IMR-90 (cell line): ENCODE measurements around the gene FAM89A. TPM values are rescaled to one million over a fixed set of nuclear protein-coding genes. Genes with fewer than 3 reads are reported as not detected.
"Not testable (repeated sequence)": the region's sequence is repeated elsewhere in the genome, so short reads cannot be mapped to it uniquely, and the experiment has no call there.

ENCODE experiments used
- ATAC-seq: fragments of 200-7000 bp; cut with Tn5 transposase; 2 replicates; pipeline ENCODE4 v1.9.1; 2020; ENCODE audit warnings: low read depth, mild to moderate bottlenecking, moderate library complexity
- BruUV-seq: library from RNA; stranded (reverse); fragments of 400-500 nt; replicated peaks from 2 replicates; lab custom pipeline; 2021; lab: Mats Ljungman, UMichigan
- CTCF ChIA-PET: fragments of 300-600 bp; formaldehyde crosslinking; extraction: SDS; loops from one replicate; lab custom pipeline; 2021; ENCODE audit warnings: antibody characterized with exemption; lab: Yijun Ruan, JAX
- POLR2A ChIA-PET: fragments of 300-600 bp; sonication (Branson Sonifier 250); formaldehyde crosslinking; loops from one replicate; lab custom pipeline; 2022; ENCODE audit warnings: antibody characterized with exemption; ENCODE audit not compliant: unreplicated experiment; lab: Charles Lee
- DNase-seq: peaks from one replicate; pipeline ENCODE4 v3.0.0; 2013
- H2AFZ ChIP-seq: replicated peaks from 2 replicates; pipeline ENCODE3; 2013; ENCODE audit warnings: low read length, mild to moderate bottlenecking; ENCODE audit not compliant: poor library complexity
- H2AK5ac ChIP-seq: 2 replicates; pipeline ENCODE4 v1.6.1; 2013; ENCODE audit warnings: low read depth, low read length, inconsistent platforms
- H2AK9ac ChIP-seq: replicated peaks from 2 replicates; pipeline ENCODE3; 2013; ENCODE audit warnings: mild to moderate bottlenecking, low read depth, low read length, moderate library complexity; ENCODE audit not compliant: poor library complexity
- H2BK120ac ChIP-seq: 2 replicates; pipeline ENCODE4 v1.6.1; 2013; ENCODE audit warnings: low read depth, low read length, inconsistent platforms
- H2BK15ac ChIP-seq: 3 replicates; pipeline ENCODE4 v1.6.1; 2013; ENCODE audit warnings: low read depth, low read length, inconsistent platforms
- H2BK20ac ChIP-seq: 2 replicates; pipeline ENCODE4 v1.6.1; 2013; ENCODE audit warnings: low read depth, mild to moderate bottlenecking, inconsistent platforms, low read length, moderate library complexity
- H2BK5ac ChIP-seq: 2 replicates; pipeline ENCODE4 v1.6.1; 2013; ENCODE audit warnings: mild to moderate bottlenecking, low read depth, low read length, inconsistent platforms; ENCODE audit not compliant: poor library complexity, severe bottlenecking
- H3K14ac ChIP-seq: replicated peaks from 2 replicates; pipeline ENCODE4 v1.6.1; 2013; ENCODE audit warnings: low read depth, low read length, inconsistent platforms
- H3K18ac ChIP-seq: 2 replicates; pipeline ENCODE4 v1.6.1; 2013; ENCODE audit warnings: low read depth, low read length, control low read depth
- H3K23ac ChIP-seq: 2 replicates; pipeline ENCODE4 v1.6.1; 2013; ENCODE audit warnings: low read depth, low read length, inconsistent platforms
- H3K27ac ChIP-seq: 2 replicates; pipeline ENCODE4 v1.5.1; 2013; ENCODE audit warnings: mild to moderate bottlenecking, control low read depth, low read length; ENCODE audit not compliant: insufficient read depth
- H3K27me3 ChIP-seq: 2 replicates; pipeline ENCODE4 v1.6.1; 2013; ENCODE audit warnings: low read length; ENCODE audit not compliant: control insufficient read depth, insufficient read depth
- H3K36me3 ChIP-seq: 2 replicates; pipeline ENCODE4 v1.6.1; 2013; ENCODE audit warnings: low read length, mixed read lengths; ENCODE audit not compliant: control insufficient read depth, insufficient read depth
- H3K4ac ChIP-seq: 2 replicates; pipeline ENCODE4 v1.6.1; 2013; ENCODE audit warnings: low read depth, low read length, inconsistent platforms
- H3K4me1 ChIP-seq: 2 replicates; pipeline ENCODE4 v1.6.1; 2013; ENCODE audit warnings: low read length, mixed read lengths; ENCODE audit not compliant: control insufficient read depth, insufficient read depth
- H3K4me2 ChIP-seq: 2 replicates; pipeline ENCODE4 v1.6.1; 2013; ENCODE audit warnings: low read depth, mild to moderate bottlenecking, control low read depth, low read length, moderate library complexity
- H3K4me3 ChIP-seq: 2 replicates; pipeline ENCODE4 v1.5.1; 2013; ENCODE audit warnings: low read depth, mild to moderate bottlenecking, control low read depth, low read length, moderate library complexity; ENCODE audit not compliant: insufficient read depth
- H3K56ac ChIP-seq: 2 replicates; pipeline ENCODE4 v1.6.1; 2013; ENCODE audit warnings: low read length, inconsistent platforms; ENCODE audit not compliant: insufficient read depth; ENCODE audit errors: extremely low read depth
- H3K79me1 ChIP-seq, 2 experiments: 2 replicates each; pipeline ENCODE4 v1.6.1; 2013; ENCODE audit warnings: low read length in 2 of 2, inconsistent platforms in 1 of 2, low read depth in 1 of 2
- H3K9ac ChIP-seq: 2 replicates; pipeline ENCODE4 v1.6.1; 2013; ENCODE audit warnings: low read depth, low read length, control low read depth
- H3K9me1 ChIP-seq: 2 replicates; pipeline ENCODE4 v1.6.1; 2013; ENCODE audit warnings: low read length, inconsistent platforms; ENCODE audit not compliant: insufficient read depth
- H3K9me3 ChIP-seq: 2 replicates; pipeline ENCODE4 v1.6.1; 2013; ENCODE audit warnings: low read length; ENCODE audit not compliant: control insufficient read depth, insufficient read depth
- H4K20me1 ChIP-seq: 2 replicates; pipeline ENCODE4 v1.6.1; 2013; ENCODE audit warnings: low read length, inconsistent platforms; ENCODE audit not compliant: insufficient read depth
- H4K5ac ChIP-seq: 2 replicates; pipeline ENCODE4 v1.6.1; 2013; ENCODE audit warnings: mild to moderate bottlenecking, low read depth, low read length, control low read depth
- H4K8ac ChIP-seq, 2 experiments: 2 replicates each; pipeline ENCODE4 v1.6.1; 2013; ENCODE audit warnings: low read depth in 2 of 2, low read length in 2 of 2, control low read depth in 1 of 2, inconsistent platforms in 1 of 2
- H4K91ac ChIP-seq: 2 replicates; pipeline ENCODE4 v1.6.1; 2013; ENCODE audit warnings: low read depth, low read length, inconsistent platforms; ENCODE audit not compliant: insufficient read depth
- dilution Hi-C: fragments of 300-500 bp; cut with HindIII; formaldehyde crosslinking; loops from one replicate; pipeline ENCODE4 v1.14.3; 2018; ENCODE audit warnings: low sequenced_read_pairs; ENCODE audit not compliant: unreplicated experiment
- in situ Hi-C: fragments of 300-500 bp; cut with MboI; formaldehyde crosslinking; loops from 3 replicates; pipeline ENCODE4 v1.14.3; 2019; ENCODE audit warnings: low sequenced_read_pairs, inconsistent platforms, mixed read lengths
- intact Hi-C: fragments of 100-400 bp; cut with micrococcal nuclease; formaldehyde crosslinking; loops from 2 replicates; pipeline ENCODE4 v1.10.0; 2022
- polyA plus RNA-seq, 3 experiments: library from polyadenylated mRNA; depleted of rRNA; stranded (reverse); fragments of >200 nt; gene quantifications; 2 replicates each; pipeline ENCODE4 v1.2.3, GENCODE V29; 2012; ENCODE audit warnings: low replicate concordance in 1 of 3
- total RNA-seq: library from RNA; depleted of rRNA; stranded (reverse); fragments of >200 nt; gene quantifications from 2 replicates; pipeline ENCODE4 v1.2.3, GENCODE V29; 2012

FAM89A gene
- total and polyA plus RNA-seq, 2 of the 4 experiments (the other 2 are of a cell fraction): 6.8 to 8.1 TPM

GRCh38 chr1:231047529-231047928 is 7.5 kb upstream of the FAM89A start:
- H3K4me3 ChIP-seq, H4K91ac ChIP-seq, H3K36me3 ChIP-seq, H3K18ac ChIP-seq, H2BK20ac ChIP-seq, H3K4ac ChIP-seq, H2AK5ac ChIP-seq, H4K5ac ChIP-seq, H2BK15ac ChIP-seq, H2AFZ ChIP-seq, H4K20me1 ChIP-seq, H3K56ac ChIP-seq, in situ Hi-C loops, H4K8ac ChIP-seq, DNase-seq, H3K23ac ChIP-seq, BruUV-seq, H3K9ac ChIP-seq, H3K9me1 ChIP-seq, H3K79me1 ChIP-seq, dilution Hi-C loops, H3K27ac ChIP-seq, H2BK5ac ChIP-seq, CTCF ChIA-PET, H2AK9ac ChIP-seq, ATAC-seq, H3K4me2 ChIP-seq, H3K4me1 ChIP-seq, H3K9me3 ChIP-seq, H2BK120ac ChIP-seq, POLR2A ChIA-PET, H3K14ac ChIP-seq: not testable (repeated sequence)
- intact Hi-C loops: loop anchor here (5.0 kb wide), 1 partner anchor 155 kb away; no protein-coding TSS in a partner anchor
- H3K27me3 ChIP-seq: peaks cover 23% of the 10 kb centered on the region
